ENCODE results near the gene TMEM156. TPM values are rescaled to one million over a fixed set of nuclear protein-coding genes. Genes with fewer than 3 reads are reported as not detected.

TMEM156 gene
- total RNA-seq, 1 donor from 2014 or later, result not detected

GRCh38 chr4:39029752-39030694 lies 2.2 kb downstream of the TMEM156 start:
- intact Hi-C loops (cut with DNase I), result no loop called here
- no peaks in the 10 kb centered on the region for H3K4me1 ChIP-seq
- H3K27ac ChIP-seq, result no peak overlapping the region
- TF ChIP-seq POLR2A (IDR thresholded peaks at IDR 0.05), result no peak
- no peak for TF ChIP-seq CTCF (IDR thresholded peaks at IDR 0.05)
- no peak for TF ChIP-seq POLR2AphosphoS5 (IDR thresholded peaks at IDR 0.05; ENCODE audit: insufficient read depth in 1 of 2, low read depth in 1 of 2)
- H3K9me3 ChIP-seq, result no peaks in the 10 kb centered on the region
- no peaks in the 10 kb centered on the region for H3K36me3 ChIP-seq
- DNase-seq (ENCODE audit: extremely low spot score in 2 of 2), result no peak
- no peak overlapping the region for H3K4me3 ChIP-seq
- no peaks in the 10 kb centered on the region for H3K27me3 ChIP-seq

DNA sequence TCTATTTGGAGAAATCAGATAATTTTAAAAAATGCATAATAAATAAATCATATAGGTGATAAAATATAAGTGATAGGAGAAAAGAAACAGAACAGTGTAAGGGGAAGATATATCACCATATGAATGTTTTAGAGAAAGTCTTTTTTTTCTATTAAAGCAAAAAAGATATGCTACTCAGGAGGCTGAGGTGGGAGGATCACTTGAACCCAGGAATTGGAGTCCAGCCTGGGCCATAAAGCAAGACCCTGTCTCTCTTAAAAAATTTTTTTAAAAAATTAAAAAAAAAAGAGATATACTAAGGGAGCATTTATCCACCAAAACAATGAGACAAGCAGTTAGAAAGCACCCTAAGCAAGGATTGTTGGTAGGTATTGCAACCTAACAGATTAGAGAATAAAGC lies 6.1 kb downstream of the TMEM156 start:
- Histone ChIP-seq H3K27ac (no peak overlapping the region), H3K27me3 (no peaks in the 10 kb centered on the region), H3K4me3 (no peak overlapping the region), H3K36me3 (no peaks in the 10 kb centered on the region), H3K4me1 (no peaks in the 10 kb centered on the region), H3K9me3 (no peaks in the 10 kb centered on the region)
- no peak for DNase-seq (ENCODE audit: extremely low spot score in 2 of 2)
- intact Hi-C loops (cut with DNase I), result no loop called here
- TF ChIP-seq POLR2A (IDR thresholded peaks at IDR 0.05), result no peak
- TF ChIP-seq CTCF (IDR thresholded peaks at IDR 0.05), result no peak
- no peak for TF ChIP-seq POLR2AphosphoS5 (IDR thresholded peaks at IDR 0.05; ENCODE audit: insufficient read depth in 1 of 2, low read depth in 1 of 2)

GRCh38 chr4:39025552-39026085 lies 6.6 kb downstream of the TMEM156 start:
- Histone ChIP-seq H3K4me1 (no peaks in the 10 kb centered on the region), H3K36me3 (no peaks in the 10 kb centered on the region), H3K27ac (no peak overlapping the region), H3K27me3 (no peaks in the 10 kb centered on the region), H3K4me3 (no peak overlapping the region), H3K9me3 (no peaks in the 10 kb centered on the region)
- intact Hi-C loops (cut with DNase I), result no loop called here
- DNase-seq (ENCODE audit: extremely low spot score in 2 of 2), result no peak
- no peak for TF ChIP-seq CTCF (IDR thresholded peaks at IDR 0.05)
- TF ChIP-seq POLR2A (IDR thresholded peaks at IDR 0.05), result no peak
- no peak for TF ChIP-seq POLR2AphosphoS5 (IDR thresholded peaks at IDR 0.05; ENCODE audit: insufficient read depth in 1 of 2, low read depth in 1 of 2)

- Histone ChIP-seq H3K4me1 (no peaks in the 10 kb centered on the region), H3K27me3 (no peaks in the 10 kb centered on the region), H3K9me3 (no peaks in the 10 kb centered on the region), H3K4me3 (no peak overlapping the region), H3K36me3 (no peaks in the 10 kb centered on the region), H3K27ac (no peak overlapping the region)
- DNase-seq (ENCODE audit: extremely low spot score in 2 of 2), result no peak
- TF ChIP-seq CTCF (IDR thresholded peaks at IDR 0.05) (no peak), POLR2A (IDR thresholded peaks at IDR 0.05) (no peak)
- intact Hi-C loops (cut with DNase I), result no loop called here
Measured at GRCh38 chr4:39024311-39024865, 7.8 kb downstream of the TMEM156 start.

DNA sequence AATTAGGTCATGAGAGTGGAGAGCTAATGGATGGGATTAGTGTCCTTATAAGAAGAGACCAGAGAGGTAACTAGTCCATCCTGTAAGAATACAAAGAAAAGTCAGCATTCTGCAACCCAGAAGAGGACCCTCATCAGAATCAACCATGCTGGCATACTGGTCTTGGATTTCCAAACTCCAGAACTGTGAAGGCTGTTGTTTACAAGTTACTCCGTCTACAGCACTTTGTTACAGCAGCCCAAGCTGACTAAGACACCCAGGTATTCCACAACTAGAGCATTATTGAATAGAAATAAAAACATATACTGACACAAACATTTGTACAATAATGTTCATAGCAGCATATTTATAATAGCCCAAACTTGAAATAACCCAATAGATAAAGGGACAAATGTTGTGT lies 9.2 kb downstream of the TMEM156 start:
- Histone ChIP-seq H3K27ac (no peak overlapping the region), H3K27me3 (no peaks in the 10 kb centered on the region), H3K4me3 (no peak overlapping the region), H3K36me3 (no peaks in the 10 kb centered on the region), H3K4me1 (no peaks in the 10 kb centered on the region), H3K9me3 (no peaks in the 10 kb centered on the region)
- intact Hi-C loops (cut with DNase I), result no loop called here
- TF ChIP-seq POLR2AphosphoS5 (IDR thresholded peaks at IDR 0.05; ENCODE audit: insufficient read depth in 1 of 2, low read depth in 1 of 2) (no peak), CTCF (IDR thresholded peaks at IDR 0.05) (no peak), POLR2A (IDR thresholded peaks at IDR 0.05) (no peak)
- no peak for DNase-seq (ENCODE audit: extremely low spot score in 2 of 2)

All from vagina (tissue), 2 donors.